Upper lobe of right lung (tissue), 1 donor: ENCODE data around the gene CLPTM1L. TPM values are rescaled to one million over a fixed set of nuclear protein-coding genes. Genes with fewer than 3 reads are reported as not detected.
A peak's percentile ranks its signal among the peaks of the same experiment; 100 is the strongest.

Experiments used
- ATAC-seq: fragments of 200-7000 bp; cut with Tn5 transposase; one replicate; pipeline ENCODE4 v1.9.1; 2020; ENCODE audit warnings: mild to moderate bottlenecking, moderate library complexity
- DNase-seq: peaks from one replicate; pipeline ENCODE4 v3.0.0-alpha.2; 2020
- H3K27ac ChIP-seq: fragments of 200-600 bp; one replicate; pipeline ENCODE4 v1.8.0; 2022
- H3K27me3 ChIP-seq: fragments of 200-600 bp; one replicate; pipeline ENCODE4 v1.8.0; 2022; ENCODE audit warnings: mild to moderate bottlenecking
- H3K36me3 ChIP-seq: fragments of 200-600 bp; one replicate; pipeline ENCODE4 v1.8.0; 2022
- H3K4me1 ChIP-seq: fragments of 200-600 bp; one replicate; pipeline ENCODE4 v1.8.0; 2022
- H3K4me3 ChIP-seq: fragments of 200-600 bp; one replicate; pipeline ENCODE4 v1.8.0; 2022; ENCODE audit warnings: mild to moderate bottlenecking
- H3K9me3 ChIP-seq: fragments of 200-600 bp; one replicate; pipeline ENCODE4 v1.8.0; 2022
- intact Hi-C: fragments of 100-400 bp; cut with DNase I; formaldehyde crosslinking; loops from one replicate; pipeline ENCODE4 v1.11.0; 2022
- total RNA-seq: library from RNA; stranded (reverse); fragmentation: NEBNext Ultra II Directional; extraction: Animal tissue kit (Norgen Biotek cat#: 25700); gene quantifications from one replicate; pipeline ENCODE4 v1.2.1, GENCODE V29; 2021
- TF ChIP-seq, protein P1 (sequence below): fragments of 200-600 bp; IDR thresholded peaks from one replicate; pipeline ENCODE4 v1.8.0; 2022; ENCODE audit warnings: antibody characterized with exemption
- donor health status: DM: no; HTN: yes; CAD: no; lungs with severe emphysema.

CLPTM1L gene
- total RNA-seq, 1 donor from 2014 or later: 153 TPM

- Histone ChIP-seq H3K4me3 (no peak overlapping the region), H3K27me3 (no peaks in the 10 kb centered on the region), H3K4me1 (peaks cover 19% of the 10 kb centered on the region), H3K36me3 (peaks cover 69% of the 10 kb centered on the region), H3K27ac (no peak overlapping the region), H3K9me3 (no peaks in the 10 kb centered on the region)
- DNase-seq (peak; percentile 58), ATAC-seq (no peak)
- TF ChIP-seq, protein P1, sequence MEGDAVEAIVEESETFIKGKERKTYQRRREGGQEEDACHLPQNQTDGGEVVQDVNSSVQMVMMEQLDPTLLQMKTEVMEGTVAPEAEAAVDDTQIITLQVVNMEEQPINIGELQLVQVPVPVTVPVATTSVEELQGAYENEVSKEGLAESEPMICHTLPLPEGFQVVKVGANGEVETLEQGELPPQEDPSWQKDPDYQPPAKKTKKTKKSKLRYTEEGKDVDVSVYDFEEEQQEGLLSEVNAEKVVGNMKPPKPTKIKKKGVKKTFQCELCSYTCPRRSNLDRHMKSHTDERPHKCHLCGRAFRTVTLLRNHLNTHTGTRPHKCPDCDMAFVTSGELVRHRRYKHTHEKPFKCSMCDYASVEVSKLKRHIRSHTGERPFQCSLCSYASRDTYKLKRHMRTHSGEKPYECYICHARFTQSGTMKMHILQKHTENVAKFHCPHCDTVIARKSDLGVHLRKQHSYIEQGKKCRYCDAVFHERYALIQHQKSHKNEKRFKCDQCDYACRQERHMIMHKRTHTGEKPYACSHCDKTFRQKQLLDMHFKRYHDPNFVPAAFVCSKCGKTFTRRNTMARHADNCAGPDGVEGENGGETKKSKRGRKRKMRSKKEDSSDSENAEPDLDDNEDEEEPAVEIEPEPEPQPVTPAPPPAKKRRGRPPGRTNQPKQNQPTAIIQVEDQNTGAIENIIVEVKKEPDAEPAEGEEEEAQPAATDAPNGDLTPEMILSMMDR: no peak
- intact Hi-C loops: no loop called here
Observed at GRCh38 chr5:1319436-1320256, 25.3 kb downstream of the CLPTM1L start.

- H3K4me1 ChIP-seq: peaks cover 19% of the 10 kb centered on the region
- TF ChIP-seq, protein P1: no peak
- H3K36me3 ChIP-seq: peaks cover 60% of the 10 kb centered on the region
- no peak overlapping the region for H3K4me3 ChIP-seq
- peak; percentile 53 for DNase-seq
- no peaks in the 10 kb centered on the region for H3K9me3 ChIP-seq
- H3K27me3 ChIP-seq: no peaks in the 10 kb centered on the region
- H3K27ac ChIP-seq: no peak overlapping the region
- intact Hi-C loops: no loop called here
- no peak for ATAC-seq
Observed at GRCh38 chr5:1318659-1319251, 26.1 kb downstream of the CLPTM1L start.

- Histone ChIP-seq H3K27ac (no peak overlapping the region), H3K36me3 (peaks cover 55% of the 10 kb centered on the region), H3K4me3 (no peak overlapping the region), H3K4me1 (peaks cover 19% of the 10 kb centered on the region), H3K9me3 (no peaks in the 10 kb centered on the region), H3K27me3 (no peaks in the 10 kb centered on the region)
- TF ChIP-seq, protein P1: no peak
- no peak for ATAC-seq
- intact Hi-C loops: no loop called here
- peak; percentile 40 for DNase-seq
Observed at GRCh38 chr5:1317921-1318565, 26.9 kb downstream of the CLPTM1L start.

DNA sequence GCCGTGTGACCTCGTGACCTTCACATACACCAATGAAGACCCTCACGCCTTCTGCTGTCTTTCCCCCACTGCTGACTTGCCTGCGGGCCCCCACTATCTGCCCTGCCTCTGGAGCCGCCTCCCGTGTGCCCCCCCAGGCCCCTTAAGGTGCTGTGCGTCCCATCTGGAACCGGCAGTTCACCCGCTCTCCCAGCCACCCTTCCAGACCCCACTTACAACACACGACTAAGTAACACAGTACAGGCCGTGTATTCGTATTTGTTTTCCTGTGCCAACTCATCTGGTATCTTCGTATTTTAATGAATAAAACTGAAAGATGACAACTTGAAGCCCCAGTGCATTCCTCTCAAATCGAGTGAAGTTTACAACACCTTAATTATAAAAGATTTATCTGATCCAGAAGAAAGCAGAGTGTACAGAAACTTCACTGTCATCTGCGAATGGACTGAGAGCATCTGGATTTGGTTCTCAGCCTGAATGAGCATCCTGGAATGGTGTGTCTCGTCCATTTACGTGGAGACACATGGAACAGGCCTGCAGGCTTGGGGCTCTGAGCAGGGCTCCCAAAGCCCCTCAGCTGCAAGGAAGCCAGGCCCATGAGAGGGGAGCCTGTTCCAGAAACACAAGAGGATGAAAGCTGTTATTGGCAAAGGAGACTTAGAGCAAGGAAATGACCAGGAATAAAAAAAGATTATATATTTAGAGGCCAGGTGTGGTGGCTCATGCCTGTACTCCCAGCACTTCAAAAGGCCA is 28.1 kb downstream of the CLPTM1L start:
- Histone ChIP-seq H3K9me3 (no peaks in the 10 kb centered on the region), H3K27me3 (no peaks in the 10 kb centered on the region), H3K4me1 (peaks cover 19% of the 10 kb centered on the region), H3K4me3 (no peak overlapping the region), H3K36me3 (peaks cover 44% of the 10 kb centered on the region), H3K27ac (peak overlapping the region; percentile 71)
- TF ChIP-seq, protein P1: no peak
- ATAC-seq: no peak
- DNase-seq: peak; percentile 39
- intact Hi-C loops: no loop called here

- TF ChIP-seq, protein P1: no peak
- peaks cover 36% of the 10 kb centered on the region for H3K36me3 ChIP-seq
- H3K27ac ChIP-seq: peak overlapping the region; percentile 71
- no peaks in the 10 kb centered on the region for H3K9me3 ChIP-seq
- no peaks in the 10 kb centered on the region for H3K27me3 ChIP-seq
- intact Hi-C loops: no loop called here
- ATAC-seq (peak; percentile 89), DNase-seq (peak; percentile 85)
- H3K4me1 ChIP-seq: peaks cover 19% of the 10 kb centered on the region
- peak overlapping the region; percentile 32 for H3K4me3 ChIP-seq
Observed at GRCh38 chr5:1315709-1316587, 29.0 kb downstream of the CLPTM1L start.
